Inferior parietal cortex (tissue), 1 donor: ENCODE measurements around the gene ETV5.

Experiments
- DNase-seq: peaks from one replicate; pipeline ENCODE4 v3.0.0-alpha.2; 2016; ENCODE audit errors: extremely low spot score

Gene ETV5

DNA sequence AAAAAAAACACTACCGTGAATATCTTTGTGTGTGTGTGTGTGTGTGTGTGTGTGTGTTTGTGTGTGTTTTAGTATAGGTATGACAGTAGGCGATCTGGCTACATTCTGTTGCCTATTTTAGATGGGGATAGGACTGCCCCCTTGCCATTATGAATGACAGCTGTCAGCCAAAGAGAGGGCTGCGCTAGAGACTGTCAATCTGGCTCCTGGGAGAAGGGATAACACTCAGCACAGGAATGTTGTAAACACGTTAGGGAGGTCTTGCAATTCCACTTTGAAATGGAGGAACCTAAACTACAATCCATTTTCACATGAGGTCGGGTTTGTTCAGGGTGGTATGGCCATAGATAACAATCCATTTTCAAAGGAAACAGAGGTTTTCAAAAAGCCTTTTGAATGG lies 14.1 kb upstream of the ETV5 start:
- no peak for DNase-seq

GRCh38 chr3:186121968-186122367 lies 13.1 kb upstream of the ETV5 start:
- no peak for DNase-seq

DNA sequence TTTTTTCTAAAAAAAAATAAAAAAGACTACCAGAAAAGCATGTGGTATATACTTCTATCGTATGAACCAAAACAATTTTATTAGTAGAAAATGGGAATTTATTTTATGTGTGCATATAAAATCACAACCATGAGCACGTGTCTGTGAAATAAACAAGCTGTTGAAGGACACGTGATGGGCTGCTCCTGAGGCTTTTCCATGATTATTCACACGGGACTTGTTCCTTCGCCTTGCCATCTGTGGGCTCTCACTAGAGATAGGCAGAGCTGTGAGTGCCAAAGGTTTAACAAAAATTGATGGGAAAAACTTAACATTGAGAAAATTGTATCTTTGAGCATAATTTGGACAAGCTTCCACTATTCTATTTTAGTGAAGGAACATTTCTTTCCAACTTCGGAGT lies 12.4 kb upstream of the ETV5 start:
- DNase-seq: no peak

GRCh38 chr3:186119499-186119898 lies 10.6 kb upstream of the ETV5 start:
- DNase-seq: no peak

GRCh38 chr3:186118692-186119091 lies 9.8 kb upstream of the ETV5 start:
- no peak for DNase-seq

DNA sequence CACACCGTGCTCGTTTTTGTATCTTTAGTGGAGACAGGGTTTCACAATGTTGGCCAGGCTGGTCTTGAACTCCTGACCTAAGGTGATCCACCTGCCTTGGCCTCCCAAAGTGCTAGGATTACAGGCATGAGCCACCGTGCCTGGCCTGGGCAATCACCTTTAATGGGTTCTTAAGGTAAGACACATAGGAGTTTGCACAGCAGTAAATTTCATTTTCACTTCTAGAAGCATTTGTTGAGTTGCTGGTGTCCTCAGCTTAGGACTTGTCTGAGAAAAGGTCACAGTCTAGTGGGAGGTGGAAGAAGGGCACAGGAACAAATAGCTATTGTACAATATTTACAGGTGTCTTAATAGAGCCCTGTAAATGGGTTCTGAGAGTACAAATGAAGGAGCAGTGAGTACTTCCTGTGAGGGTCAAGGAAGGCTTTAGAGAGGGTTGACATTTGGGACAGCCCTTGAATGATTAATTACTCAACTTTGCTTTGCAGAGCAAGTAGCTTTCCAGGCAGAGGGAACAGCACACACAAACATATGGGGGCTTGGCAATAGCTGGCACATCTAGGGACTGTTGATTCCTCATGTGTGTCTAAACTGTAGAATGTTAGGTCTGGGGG lies 8.7 kb upstream of the ETV5 start:
- no peak for DNase-seq

GRCh38 chr3:186115239-186115996 lies 6.5 kb upstream of the ETV5 start:
- DNase-seq: no peak

DNA sequence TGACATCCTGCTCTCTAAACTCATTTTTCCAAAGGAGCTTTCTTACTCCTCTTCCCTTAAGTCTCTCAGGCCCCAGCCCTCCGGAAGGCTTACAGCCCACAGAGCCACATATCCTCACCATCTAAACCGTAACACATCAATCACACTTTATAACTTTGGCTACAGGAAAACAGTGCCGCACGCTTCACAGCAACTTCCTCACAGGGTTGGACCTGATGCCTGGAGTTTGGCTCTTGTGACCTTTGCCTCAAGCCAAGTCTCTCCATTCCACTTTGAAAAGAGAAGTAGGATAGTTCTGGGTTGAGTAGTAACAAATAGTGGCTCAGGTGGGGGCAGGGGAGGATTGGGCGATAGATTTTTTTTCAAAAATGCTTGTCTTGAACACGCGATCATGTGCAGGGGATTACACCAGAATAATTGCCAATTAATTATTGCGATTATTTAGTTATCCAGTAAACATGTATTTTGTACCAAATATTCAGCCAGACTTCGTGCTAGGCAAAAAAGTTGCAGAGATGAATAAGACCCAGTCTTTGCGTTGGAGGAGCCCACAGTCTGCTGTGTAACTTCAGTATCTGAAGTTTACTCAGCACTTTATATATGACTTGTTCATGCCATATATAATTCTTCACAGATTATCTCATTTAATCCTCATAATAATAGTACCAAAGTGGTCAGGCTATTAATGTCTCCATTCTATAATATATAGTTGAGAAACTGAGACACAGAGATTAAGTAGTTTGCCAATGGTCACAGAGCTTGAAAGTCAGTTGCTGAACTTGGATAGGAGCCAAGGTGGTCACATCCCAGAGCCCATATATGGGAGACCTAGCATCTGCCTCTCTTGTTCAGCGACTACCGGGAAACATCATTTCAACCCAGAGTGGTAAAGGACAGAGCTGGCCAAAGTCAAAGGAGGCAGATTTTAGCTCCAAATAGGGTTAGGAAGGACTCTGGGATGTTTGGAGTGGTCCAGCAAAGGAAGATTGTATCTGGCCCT lies 2.4 kb upstream of the ETV5 start:
- no peak for DNase-seq

DNA sequence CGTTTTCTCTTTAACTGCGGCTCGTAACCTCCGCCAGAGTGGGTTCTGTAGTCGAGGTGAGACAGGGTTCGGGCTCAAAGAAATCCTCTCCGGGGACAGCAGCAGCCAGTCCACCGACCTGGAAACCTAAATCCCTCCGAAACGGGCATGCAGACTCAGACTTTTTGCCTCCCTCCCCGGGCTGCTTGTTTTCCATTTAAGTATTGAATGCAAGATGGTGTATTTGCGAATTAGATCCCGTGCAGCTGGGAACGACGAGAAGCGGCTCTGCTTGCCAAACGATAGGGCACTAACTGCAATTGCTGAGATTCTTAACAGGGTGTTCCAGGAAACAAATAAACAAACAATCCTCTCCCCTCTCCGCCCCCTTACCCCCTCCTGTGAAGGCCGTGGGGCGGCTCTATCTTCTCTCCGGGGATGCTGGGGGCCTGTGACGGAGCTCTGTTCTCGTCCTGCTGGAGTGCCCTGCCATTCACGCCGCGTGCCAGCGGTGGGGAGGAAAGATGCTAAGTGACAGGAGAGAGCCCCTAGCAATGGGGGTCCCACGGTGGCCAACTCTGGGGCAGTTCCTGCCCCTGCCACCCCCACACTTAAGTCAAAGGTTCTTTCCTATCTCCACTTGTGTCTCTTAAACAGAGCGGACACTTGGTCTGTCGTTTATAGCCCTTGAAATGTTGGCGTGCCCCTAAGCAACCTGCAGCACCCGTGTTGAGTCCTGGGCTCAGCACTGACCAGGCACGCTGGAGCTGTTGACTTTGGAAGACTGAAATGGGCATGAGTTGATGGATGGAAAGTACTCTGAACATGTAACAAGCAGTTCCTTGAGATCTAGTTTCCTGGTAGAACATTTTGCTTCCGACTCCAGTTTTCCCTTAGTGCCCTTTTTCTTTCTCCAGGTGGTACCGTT lies 1.3 kb upstream of the ETV5 start:
- DNase-seq: peak; percentile 29

GRCh38 chr3:186108106-186108940 lies 566 bp downstream of the ETV5 start:
- DNase-seq: no peak

DNA sequence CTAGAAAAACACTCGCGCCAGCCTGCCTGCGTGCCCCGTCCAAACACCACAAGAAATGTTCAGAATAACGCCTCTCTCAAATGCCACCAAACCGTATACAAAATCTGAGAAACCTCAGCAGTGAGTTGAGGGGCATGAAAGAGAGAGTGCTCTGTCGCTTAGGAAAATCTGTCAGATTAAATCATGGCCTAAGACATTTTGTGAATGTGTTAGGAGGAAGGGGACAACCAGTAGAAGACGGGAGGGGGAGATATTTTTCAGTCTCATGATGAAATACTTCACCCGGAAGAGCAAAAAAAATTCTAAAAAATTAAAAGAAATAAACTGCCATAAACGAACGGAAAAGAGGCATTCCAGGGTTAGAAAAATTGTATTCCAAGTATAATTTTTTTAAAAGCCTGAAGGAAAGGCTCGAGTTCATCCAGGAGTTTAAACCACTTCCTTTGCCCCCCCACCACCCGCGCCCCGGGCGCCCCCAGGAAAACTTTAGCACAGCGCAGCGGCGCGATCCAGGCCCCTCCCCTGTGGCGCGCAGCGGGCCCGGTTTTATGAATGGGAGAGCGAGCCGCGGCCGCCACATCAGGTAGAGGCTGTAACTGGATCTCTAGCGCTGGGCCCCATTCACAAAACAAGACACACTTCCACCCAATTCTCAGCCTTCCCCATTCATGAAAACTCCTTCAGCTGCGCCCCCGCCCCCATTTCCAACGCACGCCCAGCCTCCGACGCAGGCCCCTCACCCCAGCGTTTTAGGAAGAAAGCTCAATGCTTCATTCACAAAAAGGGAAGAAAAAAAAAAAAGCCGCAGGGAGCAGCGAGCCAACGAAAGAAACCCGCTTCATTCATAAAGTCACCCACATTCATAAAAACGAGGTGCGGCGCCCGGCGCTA lies 1.4 kb downstream of the ETV5 start:
- peak; percentile 58 for DNase-seq

- no peak for DNase-seq
Measured at GRCh38 chr3:186105543-186105942, 3.3 kb downstream of the ETV5 start.

- DNase-seq: peak; percentile 41
Measured at GRCh38 chr3:186102687-186103086, 6.2 kb downstream of the ETV5 start.

DNA sequence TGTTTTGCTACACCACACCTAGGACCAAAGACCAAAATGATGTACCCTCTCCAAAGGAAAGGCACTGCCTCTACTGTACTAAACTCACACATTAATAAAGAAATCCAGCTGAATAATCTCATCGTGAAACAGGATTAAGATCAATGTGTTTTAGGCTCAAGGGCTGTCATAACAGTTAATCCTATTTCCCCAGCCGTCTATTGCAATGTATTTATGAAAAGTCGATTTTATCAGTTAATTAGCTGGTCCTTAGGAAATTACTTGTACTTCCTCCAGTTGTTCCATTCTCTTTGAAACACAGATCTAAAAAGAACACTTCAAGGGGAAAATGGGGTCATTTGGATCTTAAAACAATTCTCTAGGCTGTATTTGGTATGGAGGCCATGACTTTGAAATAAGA lies 8.5 kb downstream of the ETV5 start:
- DNase-seq: no peak

DNA sequence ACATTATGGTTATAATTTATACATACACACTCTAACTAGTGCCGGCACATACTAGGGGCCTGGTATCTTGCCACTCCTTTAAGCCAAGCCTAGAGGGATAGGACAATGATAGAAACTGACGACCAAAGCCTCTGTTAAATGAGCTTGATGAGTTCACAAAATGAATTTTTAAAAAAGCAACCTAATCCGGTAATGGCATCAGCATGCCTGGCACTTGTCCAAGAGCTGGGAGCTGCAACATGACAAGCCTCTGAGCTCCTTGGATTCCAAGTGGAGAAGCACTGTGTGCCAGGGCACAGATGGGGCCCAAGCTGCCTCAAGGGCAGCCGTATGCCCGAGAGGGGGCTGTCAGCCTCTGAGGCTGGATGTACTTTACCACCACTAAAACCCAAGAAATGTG lies 9.7 kb downstream of the ETV5 start:
- DNase-seq: peak; percentile 63

DNA sequence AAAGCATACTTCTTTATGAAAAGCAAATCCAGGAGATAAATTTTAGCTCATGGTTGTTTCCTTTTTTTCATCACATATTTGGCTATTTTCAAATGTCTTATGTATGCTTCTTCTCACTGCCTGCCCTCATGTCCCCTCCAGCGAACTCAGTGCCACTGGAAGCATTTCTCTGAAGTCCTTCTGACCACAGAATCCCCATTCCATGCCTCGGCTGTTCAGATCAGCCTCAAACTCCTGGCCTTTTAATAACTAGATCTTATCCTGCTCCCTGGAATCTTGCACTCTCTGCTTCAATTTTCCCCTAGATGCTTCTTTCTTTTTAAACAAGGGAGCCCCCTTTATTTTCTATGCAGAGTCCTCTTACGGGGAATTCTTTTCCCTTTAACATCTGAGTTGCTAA lies 10.1 kb downstream of the ETV5 start:
- no peak for DNase-seq

DNA sequence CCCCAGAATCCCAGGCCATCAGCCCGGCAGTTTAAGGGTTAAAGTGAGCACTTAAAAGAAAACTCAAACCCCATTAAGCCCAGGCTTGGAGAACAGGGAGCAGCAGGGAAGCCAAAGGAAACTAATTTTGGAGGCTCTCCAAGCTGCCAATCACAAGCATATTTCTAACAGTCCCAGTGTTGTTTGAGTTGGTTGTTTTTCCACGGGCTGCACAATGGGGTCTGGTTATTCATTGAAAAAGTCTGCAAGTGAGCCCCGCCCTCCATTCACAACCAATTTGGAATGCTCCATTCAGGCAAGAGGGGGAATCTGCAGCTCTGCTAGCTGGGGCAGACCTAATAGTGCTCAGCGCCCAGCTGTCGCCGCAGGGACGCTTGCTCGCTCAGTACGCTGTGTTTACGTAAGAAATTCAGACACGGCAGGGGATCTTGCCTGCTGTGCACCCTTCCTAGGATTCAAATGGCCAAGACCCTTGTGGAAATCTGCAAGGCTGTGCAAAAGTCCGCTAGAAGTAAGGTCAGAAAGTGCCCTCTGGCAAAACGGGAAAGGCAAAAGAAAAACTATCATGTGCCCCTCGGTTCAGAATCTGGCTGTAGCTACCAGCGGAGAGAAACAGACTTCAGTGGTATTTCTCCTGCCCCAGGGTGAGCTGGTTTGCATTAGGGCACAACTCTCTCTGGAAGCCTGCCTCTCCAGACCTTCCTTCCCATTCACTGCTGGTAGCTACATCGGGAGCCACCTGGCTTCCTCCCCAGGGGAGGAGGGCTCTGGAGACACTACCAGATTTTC lies 11.0 kb downstream of the ETV5 start:
- DNase-seq: peak; percentile 92

DNA sequence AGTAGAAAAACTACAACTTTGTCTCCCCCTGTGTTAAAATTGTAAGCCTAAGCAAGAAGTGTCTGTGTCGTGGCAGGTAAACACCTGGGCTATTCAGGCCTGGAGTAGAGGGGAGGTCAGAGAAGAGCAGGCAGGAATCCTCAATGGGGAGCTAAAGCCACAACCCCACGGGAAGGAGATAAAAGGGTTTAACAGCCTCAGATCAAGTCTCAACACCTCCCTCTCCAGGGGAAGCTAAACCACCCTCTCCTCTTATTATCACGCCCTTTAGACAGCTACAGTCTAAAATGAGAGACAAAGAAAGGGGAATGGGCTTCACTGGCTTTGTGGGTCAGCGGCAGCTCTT lies 11.6 kb downstream of the ETV5 start:
- no peak for DNase-seq

DNA sequence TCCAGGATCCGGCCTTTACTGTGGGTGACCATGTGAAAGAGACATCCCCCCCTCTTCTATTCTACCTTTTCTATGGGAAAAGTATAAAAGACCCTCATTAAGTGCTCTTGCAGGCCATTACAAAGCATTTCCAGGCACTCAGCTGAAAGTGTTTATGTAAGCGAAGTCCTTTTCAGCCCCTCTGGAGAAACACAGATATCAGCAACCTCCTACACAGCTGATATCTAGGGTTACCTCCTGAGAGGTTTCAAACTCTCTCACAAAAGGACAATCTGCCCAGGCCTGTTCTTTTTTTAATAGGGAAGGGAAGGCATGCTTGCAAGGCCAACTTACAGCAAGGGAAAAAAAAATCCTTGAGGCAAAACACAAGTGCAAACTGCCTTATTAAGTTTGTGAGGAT lies 12.6 kb downstream of the ETV5 start:
- no peak for DNase-seq
